ENCODE measurements around the gene NPVF. TPM values are rescaled to one million over a fixed set of nuclear protein-coding genes. Genes with fewer than 3 reads are reported as not detected.

NPVF gene
- total RNA-seq, 1 donor from 2014 or later = not detected

DNA sequence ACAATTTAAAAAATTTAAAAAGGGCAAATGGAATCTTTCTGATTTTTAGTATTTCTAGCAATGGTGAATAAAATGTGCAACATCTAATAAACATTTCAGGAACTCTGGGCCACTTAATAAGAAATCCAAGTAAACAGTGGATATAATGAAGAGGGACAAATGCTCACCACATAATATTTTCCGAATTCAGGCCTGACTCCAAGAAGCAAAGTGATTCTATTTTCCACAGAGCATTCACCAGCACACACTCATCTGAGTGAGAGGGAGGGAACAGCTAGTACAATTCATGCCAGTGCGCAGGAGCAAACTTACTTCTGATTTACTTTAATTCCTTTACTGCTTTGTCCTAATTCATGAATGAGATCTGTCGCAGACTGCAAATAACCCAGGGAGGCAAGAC is 10.1 kb downstream of the NPVF start:
- Mint-ChIP-seq H3K27ac (no peak overlapping the region), H3K4me1 (ENCODE audit: low read depth) (no peaks in the 10 kb centered on the region), H3K27me3 (ENCODE audit: insufficient read depth) (peaks cover 9% of the 10 kb centered on the region), H3K36me3 (ENCODE audit: low read depth) (no peaks in the 10 kb centered on the region), H3K9me3 (no peaks in the 10 kb centered on the region), H3K4me3 (no peak overlapping the region)
- DNase-seq (ENCODE audit: low spot score) = no peak
- intact Hi-C loops (cut with micrococcal nuclease) = no loop called here

DNA sequence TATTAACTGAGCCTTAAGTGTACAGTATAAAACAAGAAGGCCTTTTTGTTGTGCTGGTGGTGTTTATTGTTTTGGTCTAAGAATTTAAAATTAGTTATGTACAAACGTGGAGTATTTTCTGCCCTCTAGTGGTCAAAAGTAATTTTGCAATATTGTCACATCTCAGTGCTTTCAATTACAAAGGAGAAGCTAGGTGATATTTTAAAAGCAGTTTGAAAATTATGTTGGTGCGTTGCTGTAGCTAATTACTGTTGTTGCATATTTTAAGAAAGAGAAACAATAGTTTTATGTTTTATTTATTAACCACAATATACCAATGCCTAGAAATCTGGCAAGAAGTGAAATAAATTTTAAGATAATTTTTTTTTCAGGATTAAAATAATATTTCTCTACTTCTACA is 11.4 kb downstream of the NPVF start:
- Mint-ChIP-seq H3K9me3 (no peaks in the 10 kb centered on the region), H3K27ac (no peak overlapping the region), H3K36me3 (ENCODE audit: low read depth) (no peaks in the 10 kb centered on the region), H3K27me3 (ENCODE audit: insufficient read depth) (peaks cover 7% of the 10 kb centered on the region), H3K4me3 (no peak overlapping the region), H3K4me1 (ENCODE audit: low read depth) (no peaks in the 10 kb centered on the region)
- DNase-seq (ENCODE audit: low spot score) = no peak
- intact Hi-C loops (cut with micrococcal nuclease) = no loop called here

DNA sequence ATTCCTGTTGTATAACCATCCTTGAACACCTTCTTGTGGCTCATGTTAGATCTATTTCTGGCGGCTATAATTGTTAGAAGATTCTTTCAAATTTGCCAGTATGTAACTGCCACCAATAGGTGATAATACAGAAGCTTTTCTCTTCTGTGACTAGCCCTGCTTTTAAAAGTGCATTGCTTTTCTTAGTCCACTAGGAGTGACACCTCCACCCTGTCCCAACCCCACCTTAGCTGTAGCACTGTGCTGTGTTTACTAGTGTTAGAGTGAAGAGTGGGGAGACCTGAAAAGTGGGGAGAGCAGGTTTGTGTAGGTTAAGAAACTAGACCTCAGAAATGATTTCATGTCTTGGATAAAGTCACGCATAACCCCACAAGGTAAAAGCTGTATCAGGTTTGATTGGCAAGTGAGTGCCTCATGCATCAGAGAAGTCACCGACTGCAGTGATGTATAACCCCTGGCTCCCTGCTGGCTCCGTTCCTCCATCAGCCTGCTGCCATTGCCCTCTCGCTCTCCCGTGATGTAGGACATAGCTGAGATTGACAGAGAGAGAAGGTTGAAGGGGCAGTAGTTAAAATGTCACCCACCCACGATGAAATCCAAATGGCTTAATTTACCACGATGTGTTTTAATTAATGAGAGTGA is 12.5 kb downstream of the NPVF start:
- H3K4me3 Mint-ChIP-seq = no peak overlapping the region
- no peak for DNase-seq (ENCODE audit: low spot score)
- H3K27ac Mint-ChIP-seq = no peak overlapping the region
- H3K4me1 Mint-ChIP-seq (ENCODE audit: low read depth) = no peaks in the 10 kb centered on the region
- H3K27me3 Mint-ChIP-seq (ENCODE audit: insufficient read depth) = peaks cover 8% of the 10 kb centered on the region
- H3K36me3 Mint-ChIP-seq (ENCODE audit: low read depth) = no peaks in the 10 kb centered on the region
- no peaks in the 10 kb centered on the region for H3K9me3 Mint-ChIP-seq
- intact Hi-C loops (cut with micrococcal nuclease) = no loop called here

DNA sequence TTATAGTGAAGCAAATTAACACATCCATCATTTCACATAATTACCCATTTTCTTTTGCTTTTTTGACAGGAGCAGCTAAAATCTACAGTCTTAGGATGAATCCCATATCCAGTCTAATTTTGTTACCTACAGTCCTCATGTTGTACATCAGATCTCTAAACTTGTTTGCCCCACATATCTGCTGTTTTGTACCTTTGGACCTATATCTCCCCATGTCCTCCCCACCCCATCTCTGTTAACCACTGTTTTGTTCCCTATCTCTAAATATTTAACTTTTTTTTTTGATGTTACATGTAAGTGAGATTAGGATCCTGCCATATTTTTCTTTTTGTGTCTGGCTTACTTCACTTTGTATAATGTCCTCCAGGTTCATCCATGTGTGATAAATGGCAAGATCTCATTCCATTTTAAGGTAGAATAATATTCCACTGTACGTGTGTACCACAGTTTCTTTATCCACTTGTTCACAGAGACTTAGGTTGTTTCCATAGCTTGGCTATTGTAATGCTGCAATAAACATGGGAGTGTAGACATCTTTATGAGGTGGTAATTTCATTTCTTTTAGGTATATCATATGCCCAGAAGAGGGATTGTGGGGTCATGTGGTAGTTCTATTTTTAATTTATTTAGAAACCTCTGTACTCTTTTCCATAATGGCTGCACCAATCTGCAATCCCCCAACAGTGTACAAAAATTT is 19.6 kb downstream of the NPVF start:
- no peaks in the 10 kb centered on the region for H3K36me3 Mint-ChIP-seq (ENCODE audit: low read depth)
- DNase-seq (ENCODE audit: low spot score) = no peak
- H3K27me3 Mint-ChIP-seq (ENCODE audit: insufficient read depth) = peaks cover 13% of the 10 kb centered on the region
- H3K9me3 Mint-ChIP-seq = no peaks in the 10 kb centered on the region
- no peak overlapping the region for H3K27ac Mint-ChIP-seq
- intact Hi-C loops (cut with micrococcal nuclease) = no loop called here
- no peaks in the 10 kb centered on the region for H3K4me1 Mint-ChIP-seq (ENCODE audit: low read depth)
- H3K4me3 Mint-ChIP-seq = no peak overlapping the region

GRCh38 chr7:25207887-25208286 is 20.4 kb downstream of the NPVF start:
- Mint-ChIP-seq H3K9me3 (no peaks in the 10 kb centered on the region), H3K27me3 (ENCODE audit: insufficient read depth) (peaks cover 14% of the 10 kb centered on the region), H3K27ac (no peak overlapping the region), H3K4me3 (no peak overlapping the region), H3K36me3 (ENCODE audit: low read depth) (no peaks in the 10 kb centered on the region), H3K4me1 (ENCODE audit: low read depth) (no peaks in the 10 kb centered on the region)
- intact Hi-C loops (cut with micrococcal nuclease) = no loop called here
- no peak for DNase-seq (ENCODE audit: low spot score)

DNA sequence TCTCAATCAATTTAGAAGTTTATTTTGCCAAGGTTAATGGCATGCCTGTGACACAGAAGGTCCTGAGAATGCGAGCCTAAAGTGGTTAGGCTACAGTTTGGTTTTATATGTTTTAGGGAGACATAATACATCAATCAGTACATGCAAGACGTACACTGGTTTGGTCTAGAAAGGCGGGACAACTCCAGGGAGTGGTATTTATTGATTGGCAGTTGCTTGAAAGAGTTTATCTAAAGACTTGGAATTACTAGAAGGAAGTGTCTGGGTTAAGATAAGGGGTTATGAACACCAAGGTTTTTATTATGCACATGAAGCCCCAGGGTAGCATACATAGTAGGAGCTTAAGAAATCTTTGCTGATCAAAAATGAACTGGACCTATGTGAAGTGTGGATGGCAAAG is 21.5 kb downstream of the NPVF start:
- intact Hi-C loops (cut with micrococcal nuclease) = no loop called here
- Mint-ChIP-seq H3K4me3 (no peak overlapping the region), H3K27ac (no peak overlapping the region), H3K36me3 (ENCODE audit: low read depth) (no peaks in the 10 kb centered on the region), H3K9me3 (no peaks in the 10 kb centered on the region), H3K27me3 (ENCODE audit: insufficient read depth) (peaks cover 18% of the 10 kb centered on the region), H3K4me1 (ENCODE audit: low read depth) (no peaks in the 10 kb centered on the region)
- DNase-seq (ENCODE audit: low spot score) = no peak

DNA sequence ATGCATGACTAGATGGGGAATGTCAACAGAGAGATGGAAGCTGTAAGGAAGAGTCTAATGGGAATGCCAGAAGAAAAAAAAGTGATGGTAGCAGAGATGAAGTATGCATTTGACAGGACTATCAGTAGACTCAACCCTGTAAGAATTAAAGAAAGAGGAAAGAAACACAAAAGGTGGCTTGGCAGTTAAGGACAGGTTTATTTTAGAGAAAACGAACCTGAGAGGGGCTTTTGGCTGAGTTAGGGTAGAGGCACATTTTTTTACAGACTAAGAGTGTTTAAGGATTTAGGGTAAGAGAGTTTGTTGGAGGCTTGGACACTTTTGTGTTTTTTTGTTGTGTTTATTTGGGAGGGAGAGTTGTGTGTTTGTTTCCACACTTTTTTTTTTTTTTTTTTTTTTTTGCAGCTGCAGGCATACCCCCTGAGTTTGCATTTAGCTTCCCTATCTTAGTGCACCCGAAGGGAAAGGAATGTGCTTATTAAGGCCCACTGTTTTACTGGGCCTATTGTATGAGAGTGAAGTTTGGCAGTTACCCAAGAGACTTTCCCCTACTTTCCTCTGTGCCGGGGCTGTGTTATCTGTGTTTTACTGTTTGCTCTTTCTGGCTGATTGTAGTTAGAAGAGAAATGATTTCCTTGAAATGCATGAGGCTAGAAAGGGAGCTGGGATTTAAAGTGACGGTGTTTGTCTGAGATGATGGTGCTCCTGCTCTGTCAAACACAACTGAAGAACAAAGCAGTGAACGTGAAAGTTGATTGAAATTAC is 32.0 kb downstream of the NPVF start:
- Mint-ChIP-seq H3K4me1 (ENCODE audit: low read depth) (no peaks in the 10 kb centered on the region), H3K27ac (no peak overlapping the region), H3K9me3 (no peaks in the 10 kb centered on the region), H3K4me3 (no peak overlapping the region), H3K36me3 (ENCODE audit: low read depth) (no peaks in the 10 kb centered on the region), H3K27me3 (ENCODE audit: insufficient read depth) (peaks cover 14% of the 10 kb centered on the region)
- intact Hi-C loops (cut with micrococcal nuclease) = no loop called here
- DNase-seq (ENCODE audit: low spot score) = no peak

- Mint-ChIP-seq H3K4me3 (no peak overlapping the region), H3K27ac (no peak overlapping the region), H3K4me1 (ENCODE audit: low read depth) (no peaks in the 10 kb centered on the region), H3K9me3 (no peaks in the 10 kb centered on the region), H3K36me3 (ENCODE audit: low read depth) (no peaks in the 10 kb centered on the region), H3K27me3 (ENCODE audit: insufficient read depth) (peaks cover 17% of the 10 kb centered on the region)
- no peak for DNase-seq (ENCODE audit: low spot score)
- intact Hi-C loops (cut with micrococcal nuclease) = no loop called here
These were observed 34.2 kb downstream of the NPVF start for GRCh38 chr7:25194036-25194435.

GRCh38 chr7:25192043-25192442 is 36.2 kb downstream of the NPVF start:
- peaks cover 17% of the 10 kb centered on the region for H3K27me3 Mint-ChIP-seq (ENCODE audit: insufficient read depth)
- intact Hi-C loops (cut with micrococcal nuclease) = no loop called here
- H3K36me3 Mint-ChIP-seq (ENCODE audit: low read depth) = no peaks in the 10 kb centered on the region
- DNase-seq (ENCODE audit: low spot score) = no peak
- H3K9me3 Mint-ChIP-seq = no peaks in the 10 kb centered on the region
- H3K4me1 Mint-ChIP-seq (ENCODE audit: low read depth) = no peaks in the 10 kb centered on the region
- H3K27ac Mint-ChIP-seq = no peak overlapping the region
- H3K4me3 Mint-ChIP-seq = no peak overlapping the region

- H3K27me3 Mint-ChIP-seq (ENCODE audit: insufficient read depth) = peaks cover 16% of the 10 kb centered on the region
- H3K27ac Mint-ChIP-seq = no peak overlapping the region
- H3K4me1 Mint-ChIP-seq (ENCODE audit: low read depth) = no peaks in the 10 kb centered on the region
- no peaks in the 10 kb centered on the region for H3K36me3 Mint-ChIP-seq (ENCODE audit: low read depth)
- intact Hi-C loops (cut with micrococcal nuclease) = no loop called here
- no peaks in the 10 kb centered on the region for H3K9me3 Mint-ChIP-seq
- no peak for DNase-seq (ENCODE audit: low spot score)
- no peak overlapping the region for H3K4me3 Mint-ChIP-seq
These were observed 39.1 kb downstream of the NPVF start for GRCh38 chr7:25189197-25189596.

DNA sequence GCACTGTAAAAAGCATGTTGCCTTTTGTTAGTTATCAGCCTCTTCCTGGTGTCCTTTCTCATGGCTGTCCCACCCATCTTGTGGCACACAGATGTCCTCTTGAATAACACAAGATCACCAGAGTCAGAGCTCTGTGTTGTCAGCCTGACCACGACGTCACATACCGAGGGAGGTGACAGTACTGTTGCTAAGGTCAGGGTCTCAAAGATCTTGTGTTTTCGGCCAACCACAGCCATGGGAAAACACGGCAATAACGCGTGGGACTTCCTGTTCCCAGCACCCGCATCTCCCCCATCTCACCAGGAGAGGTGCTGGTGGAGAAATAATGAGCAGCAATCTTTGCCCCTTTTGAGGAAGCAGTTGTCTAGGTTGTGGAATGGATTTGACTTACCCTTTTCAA is 40.4 kb downstream of the NPVF start:
- Mint-ChIP-seq H3K4me1 (ENCODE audit: low read depth) (no peaks in the 10 kb centered on the region), H3K27me3 (ENCODE audit: insufficient read depth) (peaks cover 15% of the 10 kb centered on the region), H3K27ac (no peak overlapping the region), H3K9me3 (no peaks in the 10 kb centered on the region), H3K36me3 (ENCODE audit: low read depth) (no peaks in the 10 kb centered on the region), H3K4me3 (no peak overlapping the region)
- DNase-seq (ENCODE audit: low spot score) = no peak
- intact Hi-C loops (cut with micrococcal nuclease) = no loop called here

DNA sequence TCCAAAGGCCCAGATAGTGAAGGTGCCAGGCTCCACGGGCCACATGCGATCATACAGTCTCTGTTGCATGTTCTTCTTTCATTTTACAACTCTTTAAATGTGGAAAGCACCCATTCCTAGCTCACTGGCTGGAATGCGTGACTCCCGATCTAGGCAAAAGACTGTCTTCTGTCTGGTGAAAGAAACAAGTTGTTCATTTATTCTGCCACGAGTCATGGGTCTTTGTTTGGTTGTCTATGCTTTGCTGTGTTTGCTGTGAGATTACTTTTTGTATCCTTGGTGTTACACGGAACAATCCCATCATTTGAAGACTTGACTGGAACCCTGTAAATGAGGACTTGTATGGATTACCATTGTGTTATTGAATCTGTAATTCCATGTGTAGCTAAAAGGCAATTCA is 41.9 kb downstream of the NPVF start:
- H3K27ac Mint-ChIP-seq = no peak overlapping the region
- no peaks in the 10 kb centered on the region for H3K36me3 Mint-ChIP-seq (ENCODE audit: low read depth)
- intact Hi-C loops (cut with micrococcal nuclease) = no loop called here
- no peak for DNase-seq (ENCODE audit: low spot score)
- no peaks in the 10 kb centered on the region for H3K9me3 Mint-ChIP-seq
- H3K4me3 Mint-ChIP-seq = no peak overlapping the region
- H3K4me1 Mint-ChIP-seq (ENCODE audit: low read depth) = no peaks in the 10 kb centered on the region
- H3K27me3 Mint-ChIP-seq (ENCODE audit: insufficient read depth) = peaks cover 19% of the 10 kb centered on the region

- H3K9me3 Mint-ChIP-seq = no peaks in the 10 kb centered on the region
- H3K36me3 Mint-ChIP-seq (ENCODE audit: low read depth) = peaks cover 2% of the 10 kb centered on the region
- H3K27ac Mint-ChIP-seq = no peak overlapping the region
- peaks cover 16% of the 10 kb centered on the region for H3K4me1 Mint-ChIP-seq (ENCODE audit: low read depth)
- H3K27me3 Mint-ChIP-seq (ENCODE audit: insufficient read depth) = peaks cover 16% of the 10 kb centered on the region
- intact Hi-C loops (cut with micrococcal nuclease) = loop anchor here (5.0 kb wide), 2 partner anchors 199 to 676 kb away; partner anchors contain the start of gene OSBPL3
- no peak for DNase-seq (ENCODE audit: low spot score)
- H3K4me3 Mint-ChIP-seq = no peak overlapping the region
These were observed 46.8 kb downstream of the NPVF start for GRCh38 chr7:25181532-25181931.
